ENCODE results near the gene TSSK6. TPM values are rescaled to one million over a fixed set of nuclear protein-coding genes. Genes with fewer than 3 reads are reported as not detected.

TSSK6 gene
- total and polyA plus RNA-seq, 4 donors, result 0.61 to 2.2 (median 1.7) TPM

- H3K4me3 ChIP-seq (ENCODE audit: low read depth, low read length), result no peak overlapping the region
- peaks cover 38% of the 10 kb centered on the region for H3K4me1 ChIP-seq (ENCODE audit: control insufficient read depth, insufficient read depth, low read length)
- DNase-seq (ENCODE audit: low read depth in 4 of 6, low spot score in 6 of 6), result no peak
- no peaks in the 10 kb centered on the region for H3K9me3 ChIP-seq (ENCODE audit: control insufficient read depth, insufficient read depth, low read length)
- H3K36me3 ChIP-seq (ENCODE audit: control insufficient read depth, insufficient read depth, low read length), result peaks cover 57% of the 10 kb centered on the region
- no peak overlapping the region for H3K27ac ChIP-seq (ENCODE audit: low read depth, low read length)
- 81% methylated on average over 20 of the region's 23 CpGs for WGBS (ENCODE audit: insufficient coverage)
- H3K27me3 ChIP-seq (ENCODE audit: control insufficient read depth, insufficient read depth, low read length), result no peaks in the 10 kb centered on the region
Observed at GRCh38 chr19:19525611-19526380, 10.4 kb upstream of the TSSK6 start.

GRCh38 chr19:19524053-19524452, 8.7 kb upstream of the TSSK6 start:
- no peak overlapping the region for H3K4me3 ChIP-seq (ENCODE audit: low read depth, low read length)
- WGBS (ENCODE audit: insufficient coverage), result 91% methylated on average over 4 of the region's 7 CpGs
- H3K27ac ChIP-seq (ENCODE audit: low read depth, low read length), result no peak overlapping the region
- peaks cover 62% of the 10 kb centered on the region for H3K36me3 ChIP-seq (ENCODE audit: control insufficient read depth, insufficient read depth, low read length)
- H3K9me3 ChIP-seq (ENCODE audit: control insufficient read depth, insufficient read depth, low read length), result no peaks in the 10 kb centered on the region
- H3K27me3 ChIP-seq (ENCODE audit: control insufficient read depth, insufficient read depth, low read length), result no peaks in the 10 kb centered on the region
- peaks cover 32% of the 10 kb centered on the region for H3K4me1 ChIP-seq (ENCODE audit: control insufficient read depth, insufficient read depth, low read length)
- no peak for DNase-seq (ENCODE audit: low read depth in 4 of 6, low spot score in 6 of 6)

GRCh38 chr19:19523177-19523576, 7.8 kb upstream of the TSSK6 start:
- H3K9me3 ChIP-seq (ENCODE audit: control insufficient read depth, insufficient read depth, low read length), result no peaks in the 10 kb centered on the region
- no peaks in the 10 kb centered on the region for H3K27me3 ChIP-seq (ENCODE audit: control insufficient read depth, insufficient read depth, low read length)
- 93% methylated on average over 2 of the region's 3 CpGs for WGBS (ENCODE audit: insufficient coverage)
- H3K27ac ChIP-seq (ENCODE audit: low read depth, low read length), result no peak overlapping the region
- H3K4me1 ChIP-seq (ENCODE audit: control insufficient read depth, insufficient read depth, low read length), result peaks cover 26% of the 10 kb centered on the region
- no peak overlapping the region for H3K4me3 ChIP-seq (ENCODE audit: low read depth, low read length)
- H3K36me3 ChIP-seq (ENCODE audit: control insufficient read depth, insufficient read depth, low read length), result peaks cover 61% of the 10 kb centered on the region
- DNase-seq (ENCODE audit: low read depth in 4 of 6, low spot score in 6 of 6), result no peak

- Histone ChIP-seq H3K27ac (ENCODE audit: low read depth, low read length) (no peak overlapping the region), H3K4me3 (ENCODE audit: low read depth, low read length) (no peak overlapping the region), H3K27me3 (ENCODE audit: control insufficient read depth, insufficient read depth, low read length) (no peaks in the 10 kb centered on the region), H3K36me3 (ENCODE audit: control insufficient read depth, insufficient read depth, low read length) (peaks cover 44% of the 10 kb centered on the region), H3K4me1 (ENCODE audit: control insufficient read depth, insufficient read depth, low read length) (peaks cover 34% of the 10 kb centered on the region), H3K9me3 (ENCODE audit: control insufficient read depth, insufficient read depth, low read length) (no peaks in the 10 kb centered on the region)
- DNase-seq (ENCODE audit: low read depth in 4 of 6, low spot score in 6 of 6), result no peak
- WGBS (ENCODE audit: insufficient coverage), result 40% methylated on average over 1 of the region's 6 CpGs
Observed at GRCh38 chr19:19520989-19521388, 5.6 kb upstream of the TSSK6 start.

- H3K4me1 ChIP-seq (ENCODE audit: control insufficient read depth, insufficient read depth, low read length), result peaks cover 51% of the 10 kb centered on the region
- H3K36me3 ChIP-seq (ENCODE audit: control insufficient read depth, insufficient read depth, low read length), result peaks cover 32% of the 10 kb centered on the region
- 100% methylated on average over 3 of the region's 10 CpGs for WGBS (ENCODE audit: insufficient coverage)
- no peaks in the 10 kb centered on the region for H3K27me3 ChIP-seq (ENCODE audit: control insufficient read depth, insufficient read depth, low read length)
- H3K9me3 ChIP-seq (ENCODE audit: control insufficient read depth, insufficient read depth, low read length), result no peaks in the 10 kb centered on the region
- peak overlapping the region; percentile 91 for H3K4me3 ChIP-seq (ENCODE audit: low read depth, low read length)
- no peak overlapping the region for H3K27ac ChIP-seq (ENCODE audit: low read depth, low read length)
- DNase-seq (ENCODE audit: low read depth in 4 of 6, low spot score in 6 of 6), result no peak
Observed at GRCh38 chr19:19517235-19517619, 1.9 kb upstream of the TSSK6 start.

GRCh38 chr19:19515642-19516519, 533 bp upstream of the TSSK6 start, which contains the start of gene NDUFA13:
Gene NDUFA13, plus strand, starts transcription at chr19:19516225. Its CDS starts 14 bp downstream, at chr19:19516239.
- H3K27ac ChIP-seq (ENCODE audit: low read depth, low read length), result peak within 1 kb of the TSS; percentile 83
- peaks cover 28% of the 10 kb centered on the region for H3K36me3 ChIP-seq (ENCODE audit: control insufficient read depth, insufficient read depth, low read length)
- peak; percentile 88 to 98 (median 92) for DNase-seq (ENCODE audit: low read depth in 4 of 6, low spot score in 6 of 6)
- peak within 1 kb of the TSS; percentile 91 for H3K4me3 ChIP-seq (ENCODE audit: low read depth, low read length)
- peaks cover 51% of the 10 kb centered on the region for H3K4me1 ChIP-seq (ENCODE audit: control insufficient read depth, insufficient read depth, low read length)
- H3K9me3 ChIP-seq (ENCODE audit: control insufficient read depth, insufficient read depth, low read length), result no peaks in the 10 kb centered on the region
- WGBS (ENCODE audit: insufficient coverage), result 7% methylated on average over 61 of the region's 61 CpGs
- H3K27me3 ChIP-seq (ENCODE audit: control insufficient read depth, insufficient read depth, low read length), result no peaks in the 10 kb centered on the region

GRCh38 chr19:19514215-19514657, 1.1 kb downstream of the TSSK6 start:
- peak in 5 of 6 donors; percentile 51 to 97 (median 69) for DNase-seq (ENCODE audit: low read depth in 4 of 6, low spot score in 6 of 6)
- no peaks in the 10 kb centered on the region for H3K27me3 ChIP-seq (ENCODE audit: control insufficient read depth, insufficient read depth, low read length)
- 7% methylated on average over 46 of the region's 46 CpGs for WGBS (ENCODE audit: insufficient coverage)
- no peaks in the 10 kb centered on the region for H3K9me3 ChIP-seq (ENCODE audit: control insufficient read depth, insufficient read depth, low read length)
- peaks cover 45% of the 10 kb centered on the region for H3K4me1 ChIP-seq (ENCODE audit: control insufficient read depth, insufficient read depth, low read length)
- peak overlapping the region; percentile 35 for H3K4me3 ChIP-seq (ENCODE audit: low read depth, low read length)
- peak overlapping the region; percentile 36 for H3K27ac ChIP-seq (ENCODE audit: low read depth, low read length)
- peaks cover 17% of the 10 kb centered on the region for H3K36me3 ChIP-seq (ENCODE audit: control insufficient read depth, insufficient read depth, low read length)

- Histone ChIP-seq H3K4me3 (ENCODE audit: low read depth, low read length) (peak overlapping the region; percentile 35), H3K27me3 (ENCODE audit: control insufficient read depth, insufficient read depth, low read length) (no peaks in the 10 kb centered on the region), H3K4me1 (ENCODE audit: control insufficient read depth, insufficient read depth, low read length) (peaks cover 42% of the 10 kb centered on the region), H3K27ac (ENCODE audit: low read depth, low read length) (no peak overlapping the region), H3K36me3 (ENCODE audit: control insufficient read depth, insufficient read depth, low read length) (peaks cover 13% of the 10 kb centered on the region), H3K9me3 (ENCODE audit: control insufficient read depth, insufficient read depth, low read length) (no peaks in the 10 kb centered on the region)
- DNase-seq (ENCODE audit: low read depth in 4 of 6, low spot score in 6 of 6), result no peak
- 84% methylated on average over 17 of the region's 17 CpGs for whole genome bisulfite sequencing (ENCODE audit: insufficient coverage)
Observed at GRCh38 chr19:19513682-19514081, 1.7 kb downstream of the TSSK6 start.

GRCh38 chr19:19510432-19510831, 4.9 kb downstream of the TSSK6 start:
- H3K9me3 ChIP-seq (ENCODE audit: control insufficient read depth, insufficient read depth, low read length), result no peaks in the 10 kb centered on the region
- H3K4me1 ChIP-seq (ENCODE audit: control insufficient read depth, insufficient read depth, low read length), result peaks cover 22% of the 10 kb centered on the region
- H3K27ac ChIP-seq (ENCODE audit: low read depth, low read length), result no peak overlapping the region
- H3K4me3 ChIP-seq (ENCODE audit: low read depth, low read length), result no peak overlapping the region
- WGBS (ENCODE audit: insufficient coverage), result 29% methylated on average over 6 of the region's 6 CpGs
- peaks cover 32% of the 10 kb centered on the region for H3K36me3 ChIP-seq (ENCODE audit: control insufficient read depth, insufficient read depth, low read length)
- H3K27me3 ChIP-seq (ENCODE audit: control insufficient read depth, insufficient read depth, low read length), result no peaks in the 10 kb centered on the region
- no peak for DNase-seq (ENCODE audit: low read depth in 4 of 6, low spot score in 6 of 6)
